NCI-H748 (cell line): ENCODE results near the gene UBE2E1.
"Not testable (repeated sequence)": the region's sequence is repeated elsewhere in the genome, so short reads cannot be mapped to it uniquely, and the experiment has no call there.

Experiments
- DNase-seq: peaks from one replicate; lab custom pipeline; 2025; ENCODE audit not compliant: unreplicated experiment; lab: John Stamatoyannopoulos, UW

UBE2E1 gene

GRCh38 chr3:23913873-23914743 is 108.4 kb downstream of the UBE2E1 start:
- no peak for DNase-seq

DNA sequence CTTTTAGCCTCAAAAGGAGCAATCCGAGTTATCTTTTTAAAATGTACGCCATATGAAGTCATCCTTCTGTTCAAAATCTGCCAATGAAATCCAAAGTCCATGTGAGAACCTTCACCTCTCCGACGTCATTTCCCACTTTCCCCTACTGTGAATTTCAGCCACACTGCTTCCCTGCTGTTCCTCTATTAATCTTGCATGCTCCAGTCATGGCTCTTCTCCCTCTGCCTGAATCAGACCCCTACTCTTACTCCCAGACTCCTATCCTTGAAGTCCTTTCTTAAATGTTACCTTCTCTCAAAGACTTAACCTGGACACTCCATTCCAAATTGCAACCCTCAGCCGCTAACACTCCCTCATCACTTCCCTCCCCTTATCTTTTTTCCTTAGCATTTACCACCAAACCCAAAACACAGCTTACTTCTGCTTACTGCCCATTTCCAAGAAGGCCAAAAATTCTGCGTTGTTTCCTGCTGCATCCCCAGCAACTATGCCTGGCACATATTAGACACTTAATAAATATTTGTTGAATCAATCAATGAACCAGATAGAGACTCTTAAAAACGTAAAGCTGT is 109.9 kb downstream of the UBE2E1 start:
- peak; percentile 28 for DNase-seq

- no peak for DNase-seq
Observed at GRCh38 chr3:23916152-23916885, 110.6 kb downstream of the UBE2E1 start.

GRCh38 chr3:23916886-23917678 is 111.3 kb downstream of the UBE2E1 start, which contains the start of the genes NKIRAS1 and RPL15:
Gene NKIRAS1 (minus strand): TSS chr3:23916990. CDS start chr3:23910904, 6,086 bp downstream.
Gene RPL15 (plus strand): TSS chr3:23917132. CDS start chr3:23917860, 728 bp downstream.
- DNase-seq: peak; percentile 95

GRCh38 chr3:23917679-23918303 is 112.0 kb downstream of the UBE2E1 start:
- DNase-seq: peak; percentile 58

GRCh38 chr3:23918331-23918730 is 112.6 kb downstream of the UBE2E1 start:
- DNase-seq: not testable (repeated sequence)

- DNase-seq: no peak
Observed at GRCh38 chr3:23919628-23920027, 113.9 kb downstream of the UBE2E1 start.

- no peak for DNase-seq
Observed at GRCh38 chr3:23920151-23920655, 114.4 kb downstream of the UBE2E1 start.

DNA sequence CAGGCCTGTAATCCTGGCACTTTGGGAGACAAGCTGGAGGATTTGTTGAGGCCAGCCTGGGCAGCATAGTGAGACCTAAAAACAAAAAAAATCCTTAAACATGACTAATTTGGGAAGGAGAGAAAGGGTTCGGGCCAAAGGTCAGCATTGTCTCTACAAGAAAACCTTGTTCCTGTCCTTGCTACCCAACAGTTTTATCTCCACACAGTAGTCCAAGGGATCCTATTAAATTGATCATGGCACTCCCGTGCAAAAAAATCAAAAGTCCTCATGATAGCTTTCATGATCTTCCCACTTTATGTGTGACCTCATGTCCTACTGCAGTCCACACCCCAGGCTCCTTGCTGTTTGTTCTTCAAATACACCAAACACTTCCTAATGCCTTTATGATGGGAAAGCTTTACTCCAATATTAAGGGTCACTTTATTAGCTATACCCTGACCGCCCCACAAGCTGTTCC is 115.3 kb downstream of the UBE2E1 start:
- no peak for DNase-seq

DNA sequence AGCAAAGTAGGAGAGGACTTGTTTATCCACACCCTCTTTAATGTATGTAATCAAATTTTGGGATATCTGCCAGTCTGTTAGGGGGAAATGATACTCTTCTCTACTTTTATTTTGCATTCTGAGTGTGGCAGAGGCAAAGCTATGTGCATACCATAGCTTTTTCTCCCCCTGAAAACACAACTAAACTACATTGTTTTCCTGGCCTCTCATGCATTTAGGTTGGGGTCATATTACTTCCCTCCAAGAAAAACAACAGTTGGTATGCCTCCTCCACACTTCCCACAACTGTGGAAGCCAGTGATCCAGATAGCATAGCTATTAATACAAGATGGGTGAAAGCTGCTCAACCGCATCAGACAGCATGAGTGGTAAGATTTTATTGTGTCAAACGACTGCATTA is 118.0 kb downstream of the UBE2E1 start:
- DNase-seq: no peak

GRCh38 chr3:23926246-23926645 is 120.5 kb downstream of the UBE2E1 start:
- DNase-seq: no peak

DNA sequence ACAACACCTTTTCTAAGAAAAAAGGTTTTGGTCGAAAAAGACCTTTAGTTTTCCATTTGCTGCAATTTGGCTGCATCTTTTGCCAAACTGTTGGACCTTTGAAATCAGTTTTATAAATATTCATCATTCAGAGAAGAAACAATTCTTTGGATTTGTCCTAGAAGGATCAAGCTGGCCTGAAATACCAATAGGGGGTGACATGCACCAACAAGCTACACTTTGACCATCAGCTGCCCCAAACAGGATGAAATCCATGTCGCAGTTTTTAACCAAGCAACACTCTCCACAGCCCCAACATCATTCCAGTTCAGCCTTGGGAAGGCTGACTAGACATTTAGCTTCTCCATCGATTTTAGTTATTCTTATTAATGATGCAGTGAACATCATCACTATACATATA is 121.0 kb downstream of the UBE2E1 start:
- DNase-seq: no peak

DNA sequence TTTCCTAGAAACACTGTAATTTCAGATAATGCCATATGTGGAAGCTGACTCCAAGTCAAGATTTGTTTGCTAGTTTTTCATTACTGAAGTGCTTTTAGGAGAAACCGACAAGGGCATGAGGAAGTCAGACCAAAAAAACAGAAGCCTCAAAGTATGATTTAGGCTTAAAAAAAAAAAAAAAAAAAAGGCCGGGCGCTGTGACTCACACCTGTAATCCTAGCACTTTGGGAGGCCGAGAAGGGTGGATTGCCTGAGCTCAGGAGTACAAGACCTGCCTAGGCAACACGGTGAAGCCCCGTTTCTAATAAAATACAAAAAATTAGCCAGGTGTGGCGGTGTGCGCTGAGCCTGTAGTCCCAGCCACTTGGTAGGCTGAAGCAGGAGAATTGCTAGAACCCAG is 122.8 kb downstream of the UBE2E1 start:
- DNase-seq: no peak

DNA sequence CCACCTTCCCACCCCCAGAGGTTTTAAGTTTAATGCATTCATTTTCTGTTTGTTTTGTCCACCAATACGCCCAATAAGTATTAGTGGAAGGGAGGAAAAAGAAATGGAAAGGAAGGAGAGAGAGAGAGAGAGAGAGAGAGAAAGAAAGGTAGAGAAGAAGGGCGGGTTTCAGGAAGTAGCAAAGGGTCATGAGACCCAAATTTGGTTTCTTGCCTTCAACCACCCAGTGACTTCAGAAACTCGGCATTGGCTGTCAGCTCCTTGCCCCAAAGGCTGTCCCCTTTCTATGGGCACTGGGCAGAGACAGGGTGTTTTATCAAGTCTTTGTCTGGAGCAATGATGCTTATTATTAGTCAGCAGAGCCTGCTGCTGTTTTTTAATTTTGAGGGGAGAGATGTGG is 125.8 kb downstream of the UBE2E1 start:
- DNase-seq: no peak

DNA sequence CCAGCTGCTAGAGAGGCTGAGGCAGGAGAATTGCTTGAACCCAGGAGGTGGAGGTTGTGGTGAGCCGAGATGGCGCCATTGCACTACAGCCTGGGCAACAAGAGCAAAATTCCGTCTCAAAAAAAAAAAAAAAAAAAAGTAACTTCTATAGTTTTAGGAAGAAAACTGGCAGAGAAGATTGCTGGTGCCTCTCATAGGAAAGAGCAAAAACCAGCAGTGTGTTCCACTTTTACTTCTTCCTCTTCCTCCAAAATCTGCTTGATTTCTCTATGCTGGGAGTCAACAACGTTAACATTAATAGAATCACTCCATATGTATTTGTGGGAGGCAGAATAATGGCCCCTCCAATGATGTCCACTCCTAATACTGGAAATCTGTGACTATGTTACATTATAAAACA is 126.8 kb downstream of the UBE2E1 start:
- no peak for DNase-seq

- no peak for DNase-seq
Observed at GRCh38 chr3:23934253-23934652, 128.5 kb downstream of the UBE2E1 start.

DNA sequence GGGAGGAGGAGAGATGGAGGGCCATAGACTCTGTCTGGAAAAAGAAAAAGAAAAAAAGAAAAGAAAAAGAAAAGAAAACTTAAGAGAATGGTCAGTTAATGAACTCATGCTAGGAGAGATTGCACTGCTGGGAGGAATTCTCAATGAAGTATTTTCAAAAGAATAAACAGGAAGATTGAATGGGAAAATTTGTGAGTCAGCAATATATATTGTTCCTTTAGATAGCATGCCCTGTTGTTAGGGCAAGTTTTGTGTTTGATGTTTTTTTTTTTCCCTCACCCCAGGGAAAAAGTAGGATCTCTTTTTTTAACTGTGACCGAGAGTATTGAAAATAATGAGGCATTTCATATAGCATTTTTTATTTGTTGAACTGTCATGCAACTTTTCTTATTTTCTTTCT is 131.5 kb downstream of the UBE2E1 start:
- DNase-seq: no peak

DNA sequence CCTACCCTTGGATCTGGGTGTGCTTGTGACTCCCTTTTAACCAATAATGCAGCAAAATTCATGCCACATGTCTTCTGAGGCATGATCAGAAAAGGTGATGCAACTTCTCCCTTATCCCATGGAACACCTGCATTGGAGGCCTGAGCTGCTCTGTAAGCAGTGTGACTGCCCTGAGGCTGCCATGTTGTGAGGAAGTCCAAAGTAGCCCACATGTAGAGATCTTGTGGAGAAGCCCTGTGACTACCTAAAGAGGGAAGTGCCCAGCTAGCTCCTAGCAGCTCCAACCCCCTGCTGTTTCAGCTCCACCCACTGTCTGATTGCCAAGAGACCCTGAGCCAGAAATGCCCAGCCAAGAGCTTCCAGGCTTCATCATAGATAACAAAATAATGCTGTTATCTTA is 132.9 kb downstream of the UBE2E1 start:
- no peak for DNase-seq

DNA sequence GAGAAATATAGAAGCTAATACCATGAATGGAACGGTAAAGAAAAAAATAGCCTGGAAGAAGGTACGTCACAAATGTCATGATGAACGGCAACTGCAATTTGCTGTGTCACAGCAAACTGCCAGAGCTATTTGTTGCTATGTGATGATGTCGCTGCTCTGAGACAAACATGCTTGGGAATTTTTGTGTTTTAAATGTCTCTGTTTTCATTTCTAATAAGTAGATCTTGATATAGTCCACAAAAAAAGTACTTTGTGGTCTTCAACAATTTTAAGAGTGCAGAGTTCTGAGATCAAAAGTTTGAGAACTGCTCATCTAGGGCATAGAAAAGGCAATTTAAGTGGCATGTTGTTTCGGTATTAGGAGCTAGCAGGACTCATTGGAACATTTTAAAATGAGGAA is 135.0 kb downstream of the UBE2E1 start:
- DNase-seq: no peak
